ENCODE data around the gene BNIPL.

The BNIPL gene

GRCh38 chr1:151060007-151060656, 23.7 kb downstream of the BNIPL start, which contains the start of gene MLLT11:
Gene MLLT11, plus strand, starts transcription at chr1:151060397. Its CDS starts 6,828 bp downstream, at chr1:151067225.
- DNase-seq = no peak

DNA sequence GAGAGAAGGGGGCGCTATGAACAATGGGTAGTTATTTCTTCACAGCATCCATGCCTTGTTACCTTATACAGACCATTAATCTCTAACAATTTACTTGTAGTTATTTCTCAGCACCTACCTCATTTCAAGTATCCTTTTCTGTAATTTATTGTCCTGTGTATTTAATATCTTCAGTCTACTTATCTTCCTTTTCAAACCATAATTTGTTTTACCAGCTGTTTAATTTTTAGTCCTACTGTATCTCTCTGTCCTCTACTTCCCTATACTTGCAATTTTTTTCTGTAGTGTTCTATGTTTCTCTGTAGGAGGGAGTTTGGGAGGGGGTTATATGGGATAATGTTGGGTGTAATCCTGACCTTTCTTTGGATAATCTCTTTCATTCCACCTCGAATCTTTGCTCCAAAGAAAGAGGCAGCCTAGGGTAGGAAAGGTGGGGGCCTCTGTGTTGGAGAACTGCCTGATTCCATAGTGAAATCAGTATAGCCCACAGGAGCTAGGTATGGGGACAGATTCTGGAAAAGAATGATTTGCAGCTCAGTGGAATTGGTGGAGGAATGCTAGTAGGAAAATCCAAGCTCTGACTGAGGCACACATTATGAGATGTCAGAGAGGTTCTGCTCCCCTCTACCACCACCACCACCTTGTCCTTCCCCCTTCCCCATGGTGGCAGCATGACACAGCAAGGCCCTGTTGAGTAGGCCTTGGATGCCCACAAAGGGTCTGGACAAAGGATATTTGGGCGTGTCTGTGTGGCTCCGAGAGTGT, 24.5 kb downstream of the BNIPL start:
- no peak for DNase-seq

GRCh38 chr1:151061704-151062103, 25.3 kb downstream of the BNIPL start:
- DNase-seq = no peak

DNA sequence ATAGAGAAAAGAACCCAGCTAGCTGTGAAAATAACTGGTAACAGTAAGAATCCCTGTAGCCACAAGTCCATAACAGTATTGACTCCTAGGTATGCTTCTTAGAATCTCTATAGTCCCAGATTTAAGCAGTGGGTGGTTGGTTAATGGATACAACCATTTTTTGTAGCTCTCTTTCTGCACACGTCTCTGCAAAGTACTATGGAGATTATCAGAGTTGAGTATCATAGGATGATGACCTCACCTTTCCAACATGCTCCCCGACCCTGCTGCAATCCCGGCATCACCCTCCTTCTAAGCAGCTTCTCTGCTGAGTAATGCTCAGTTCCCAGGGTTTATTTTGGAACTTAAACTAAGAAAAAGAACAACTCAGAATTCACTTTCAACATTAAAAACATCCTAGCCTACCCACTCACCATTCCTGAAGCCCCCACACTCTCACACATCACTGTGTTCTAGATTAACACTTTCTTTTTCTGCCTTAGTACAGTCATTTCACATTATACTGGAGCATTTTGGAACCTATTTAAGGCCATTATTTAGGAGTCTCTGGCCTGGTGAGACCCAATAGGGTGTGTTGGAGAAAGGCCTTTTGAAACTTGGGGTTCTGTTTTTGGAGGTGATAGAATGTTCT, 26.5 kb downstream of the BNIPL start:
- no peak for DNase-seq

GRCh38 chr1:151065089-151065645, 28.8 kb downstream of the BNIPL start:
- DNase-seq = no peak

DNA sequence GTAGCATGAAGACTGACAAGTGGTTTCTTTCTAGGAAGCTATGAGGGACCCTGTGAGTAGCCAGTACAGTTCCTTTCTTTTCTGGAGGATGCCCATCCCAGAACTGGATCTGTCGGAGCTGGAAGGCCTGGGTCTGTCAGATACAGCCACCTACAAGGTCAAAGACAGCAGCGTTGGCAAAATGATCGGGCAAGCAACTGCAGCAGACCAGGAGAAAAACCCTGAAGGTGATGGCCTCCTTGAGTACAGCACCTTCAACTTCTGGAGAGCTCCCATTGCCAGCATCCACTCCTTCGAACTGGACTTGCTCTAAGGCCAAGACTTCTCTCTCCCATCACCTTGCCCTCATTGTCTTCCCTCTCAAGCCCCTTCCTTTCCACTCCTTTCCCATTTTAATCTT, 30.8 kb downstream of the BNIPL start:
- DNase-seq = no peak

DNA sequence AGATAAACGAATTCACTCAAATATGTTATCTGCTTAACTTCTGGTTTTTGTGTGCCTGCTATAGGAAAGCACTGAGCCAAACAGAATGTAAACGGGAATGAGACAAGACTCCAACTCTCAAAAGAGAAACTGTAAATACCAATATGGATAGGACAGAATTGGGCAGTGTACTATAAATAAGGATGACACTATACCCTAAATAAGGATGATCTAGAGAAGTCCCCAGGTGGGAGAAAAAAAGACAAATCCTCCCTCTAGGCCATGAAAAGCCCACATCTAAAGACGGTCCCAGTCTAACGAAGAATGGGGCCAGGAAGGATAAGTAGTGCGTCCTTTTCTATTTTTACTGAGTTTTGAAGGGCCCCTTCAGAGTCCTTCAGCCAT, 32.7 kb downstream of the BNIPL start:
- DNase-seq = no peak

- peak; percentile 84 for DNase-seq
These were observed 34.3 kb downstream of the BNIPL start, which contains the start of gene GABPB2 for GRCh38 chr1:151070474-151071276. Gene GABPB2, plus strand, starts transcription at chr1:151070761. Its CDS starts 17,429 bp downstream, at chr1:151088190.

DNA sequence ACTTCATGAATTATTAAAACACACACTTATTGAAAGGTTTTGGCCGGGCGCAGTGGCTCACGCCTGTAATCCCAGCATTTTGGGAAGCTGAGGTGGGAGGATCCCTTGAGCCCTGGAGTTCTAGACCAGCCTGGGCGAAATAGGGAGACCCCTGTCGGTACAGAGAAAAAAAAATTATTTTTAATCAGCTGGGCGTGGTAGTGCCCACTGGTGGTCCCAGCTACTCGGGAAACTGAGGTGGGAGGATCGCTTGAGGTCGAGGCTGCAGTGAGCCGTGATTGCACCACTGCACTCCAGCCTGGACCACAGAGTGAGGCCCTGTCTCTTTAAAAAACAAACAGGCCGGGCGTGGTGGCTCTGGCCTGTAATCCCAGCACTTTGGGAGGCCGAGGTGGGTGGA, 35.8 kb downstream of the BNIPL start:
- DNase-seq = no peak

- no peak for DNase-seq
These were observed 49.7 kb downstream of the BNIPL start for GRCh38 chr1:151085953-151086559.

Data from NK-92 treated with Interleukin-12 subunit alpha and Interleukin-12 subunit beta, amount 100 ng/mL, for 24 hours (cell line).